NCI-H510A (cell line): ENCODE measurements around the gene XYLT1.

ENCODE experiments used
- DNase-seq: peaks from one replicate; lab custom pipeline; 2025; lab: John Stamatoyannopoulos, UW

The XYLT1 gene

GRCh38 chr16:17372386-17372785 is 98.4 kb downstream of the XYLT1 start:
- no peak for DNase-seq

- DNase-seq = no peak
Observed at GRCh38 chr16:17371299-17371698, 99.5 kb downstream of the XYLT1 start.

GRCh38 chr16:17370731-17371285 is 100.0 kb downstream of the XYLT1 start:
- no peak for DNase-seq

- peak; percentile 21 for DNase-seq
Observed at GRCh38 chr16:17370223-17370707, 100.5 kb downstream of the XYLT1 start.

GRCh38 chr16:17369421-17370222 is 101.1 kb downstream of the XYLT1 start:
- DNase-seq = no peak

- DNase-seq = no peak
Observed at GRCh38 chr16:17368951-17369350, 101.8 kb downstream of the XYLT1 start.

GRCh38 chr16:17368446-17368845 is 102.3 kb downstream of the XYLT1 start:
- DNase-seq = no peak

- peak; percentile 38 for DNase-seq
Observed at GRCh38 chr16:17367923-17368322, 102.8 kb downstream of the XYLT1 start.

- DNase-seq = no peak
Observed at GRCh38 chr16:17367036-17367435, 103.7 kb downstream of the XYLT1 start.

- no peak for DNase-seq
Observed at GRCh38 chr16:17366299-17366961, 104.3 kb downstream of the XYLT1 start.

- no peak for DNase-seq
Observed at GRCh38 chr16:17365591-17366298, 105.0 kb downstream of the XYLT1 start.

GRCh38 chr16:17365211-17365541 is 105.6 kb downstream of the XYLT1 start:
- DNase-seq = no peak

GRCh38 chr16:17364319-17365210 is 106.2 kb downstream of the XYLT1 start:
- DNase-seq = no peak

- no peak for DNase-seq
Observed at GRCh38 chr16:17362946-17363345, 107.8 kb downstream of the XYLT1 start.

- no peak for DNase-seq
Observed at GRCh38 chr16:17362183-17362582, 108.6 kb downstream of the XYLT1 start.

- no peak for DNase-seq
Observed at GRCh38 chr16:17360693-17361122, 110.1 kb downstream of the XYLT1 start.

- DNase-seq = no peak
Observed at GRCh38 chr16:17359788-17360390, 110.9 kb downstream of the XYLT1 start.

- DNase-seq = no peak
Observed at GRCh38 chr16:17358846-17359245, 111.9 kb downstream of the XYLT1 start.

GRCh38 chr16:17358355-17358754 is 112.4 kb downstream of the XYLT1 start:
- DNase-seq = no peak

- no peak for DNase-seq
Observed at GRCh38 chr16:17357307-17358062, 113.3 kb downstream of the XYLT1 start.
